ENCODE data around the gene MGST2.

GRCh38 chr4:139629436-139630125, 36.0 kb upstream of the MGST2 start:
- TF ChIP-seq CTCF (IDR thresholded peaks at IDR 0.05; ENCODE audit: low read depth, low read length, missing input control) (no peak), TAF1 (conservative IDR thresholded peaks at IDR 0.05) (no peak), YY1 (IDR thresholded peaks at IDR 0.05) (no peak), RAD21 (IDR thresholded peaks at IDR 0.05) (no peak), JUND (IDR thresholded peaks at IDR 0.05) (no peak), MAX (IDR thresholded peaks at IDR 0.05) (no peak), GABPA (IDR thresholded peaks at IDR 0.05 in 1 of 2, conservative IDR thresholded peaks at IDR 0.05 in 1 of 2) (no peak), FOXA2 (IDR thresholded peaks at IDR 0.05) (no peak), EGR1 (IDR thresholded peaks at IDR 0.05; ENCODE audit: low read depth in 2 of 2) (no peak), RXRA (IDR thresholded peaks at IDR 0.05) (no peak), NR2F2 (IDR thresholded peaks at IDR 0.05) (no peak), FOXA1 (IDR thresholded peaks at IDR 0.05) (no peak)
- TF ChIP-seq, protein P1, sequence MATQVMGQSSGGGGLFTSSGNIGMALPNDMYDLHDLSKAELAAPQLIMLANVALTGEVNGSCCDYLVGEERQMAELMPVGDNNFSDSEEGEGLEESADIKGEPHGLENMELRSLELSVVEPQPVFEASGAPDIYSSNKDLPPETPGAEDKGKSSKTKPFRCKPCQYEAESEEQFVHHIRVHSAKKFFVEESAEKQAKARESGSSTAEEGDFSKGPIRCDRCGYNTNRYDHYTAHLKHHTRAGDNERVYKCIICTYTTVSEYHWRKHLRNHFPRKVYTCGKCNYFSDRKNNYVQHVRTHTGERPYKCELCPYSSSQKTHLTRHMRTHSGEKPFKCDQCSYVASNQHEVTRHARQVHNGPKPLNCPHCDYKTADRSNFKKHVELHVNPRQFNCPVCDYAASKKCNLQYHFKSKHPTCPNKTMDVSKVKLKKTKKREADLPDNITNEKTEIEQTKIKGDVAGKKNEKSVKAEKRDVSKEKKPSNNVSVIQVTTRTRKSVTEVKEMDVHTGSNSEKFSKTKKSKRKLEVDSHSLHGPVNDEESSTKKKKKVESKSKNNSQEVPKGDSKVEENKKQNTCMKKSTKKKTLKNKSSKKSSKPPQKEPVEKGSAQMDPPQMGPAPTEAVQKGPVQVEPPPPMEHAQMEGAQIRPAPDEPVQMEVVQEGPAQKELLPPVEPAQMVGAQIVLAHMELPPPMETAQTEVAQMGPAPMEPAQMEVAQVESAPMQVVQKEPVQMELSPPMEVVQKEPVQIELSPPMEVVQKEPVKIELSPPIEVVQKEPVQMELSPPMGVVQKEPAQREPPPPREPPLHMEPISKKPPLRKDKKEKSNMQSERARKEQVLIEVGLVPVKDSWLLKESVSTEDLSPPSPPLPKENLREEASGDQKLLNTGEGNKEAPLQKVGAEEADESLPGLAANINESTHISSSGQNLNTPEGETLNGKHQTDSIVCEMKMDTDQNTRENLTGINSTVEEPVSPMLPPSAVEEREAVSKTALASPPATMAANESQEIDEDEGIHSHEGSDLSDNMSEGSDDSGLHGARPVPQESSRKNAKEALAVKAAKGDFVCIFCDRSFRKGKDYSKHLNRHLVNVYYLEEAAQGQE (IDR thresholded peaks at IDR 0.05): no peak
